ENCODE measurements around the gene BACE2. TPM values are rescaled to one million over a fixed set of nuclear protein-coding genes. Genes with fewer than 3 reads are reported as not detected.

The BACE2 gene
- polyA plus RNA-seq, 2 of the 4 experiments (the other 2 are of a cell fraction): 15.2 to 26.0 TPM

- Histone ChIP-seq H3K9me3 (no peaks in the 10 kb centered on the region), H3K4me2 (no peak overlapping the region), H3K4me1 (no peaks in the 10 kb centered on the region), H3K4me3 (no peak overlapping the region), H3K27ac (no peak overlapping the region)
- FAIRE-seq: no peak
- CTCF ChIA-PET: no interaction called here
- POLR2A ChIA-PET: no interaction called here
- no peak for DNase-seq (ENCODE audit: low read depth in 1 of 2, low spot score in 1 of 2)
- no peak for ATAC-seq
- WGBS (ENCODE audit: missing lambda C conversion rate): 52% methylated on average over 5 of the region's 5 CpGs
- TF ChIP-seq RNF2 (IDR thresholded peaks at IDR 0.05; ENCODE audit: borderline replicate concordance, low read depth) (no peak), FOSL2 (IDR thresholded peaks at IDR 0.05) (no peak), FOSL2 (CRISPR knock-in tag; IDR thresholded peaks at IDR 0.05) (no peak), POLR2A (IDR thresholded peaks at IDR 0.05; ENCODE audit: low read length) (no peak)
- TF ChIP-seq, protein P1, sequence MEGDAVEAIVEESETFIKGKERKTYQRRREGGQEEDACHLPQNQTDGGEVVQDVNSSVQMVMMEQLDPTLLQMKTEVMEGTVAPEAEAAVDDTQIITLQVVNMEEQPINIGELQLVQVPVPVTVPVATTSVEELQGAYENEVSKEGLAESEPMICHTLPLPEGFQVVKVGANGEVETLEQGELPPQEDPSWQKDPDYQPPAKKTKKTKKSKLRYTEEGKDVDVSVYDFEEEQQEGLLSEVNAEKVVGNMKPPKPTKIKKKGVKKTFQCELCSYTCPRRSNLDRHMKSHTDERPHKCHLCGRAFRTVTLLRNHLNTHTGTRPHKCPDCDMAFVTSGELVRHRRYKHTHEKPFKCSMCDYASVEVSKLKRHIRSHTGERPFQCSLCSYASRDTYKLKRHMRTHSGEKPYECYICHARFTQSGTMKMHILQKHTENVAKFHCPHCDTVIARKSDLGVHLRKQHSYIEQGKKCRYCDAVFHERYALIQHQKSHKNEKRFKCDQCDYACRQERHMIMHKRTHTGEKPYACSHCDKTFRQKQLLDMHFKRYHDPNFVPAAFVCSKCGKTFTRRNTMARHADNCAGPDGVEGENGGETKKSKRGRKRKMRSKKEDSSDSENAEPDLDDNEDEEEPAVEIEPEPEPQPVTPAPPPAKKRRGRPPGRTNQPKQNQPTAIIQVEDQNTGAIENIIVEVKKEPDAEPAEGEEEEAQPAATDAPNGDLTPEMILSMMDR (IDR thresholded peaks at IDR 0.05): no peak
Measured at GRCh38 chr21:41139275-41139674, 28.7 kb upstream of the BACE2 start.

- Histone ChIP-seq H3K27ac (no peak overlapping the region), H3K4me1 (no peaks in the 10 kb centered on the region), H3K9me3 (no peaks in the 10 kb centered on the region), H3K4me3 (no peak overlapping the region), H3K4me2 (no peak overlapping the region)
- 66% methylated on average over 10 of the region's 12 CpGs for WGBS (ENCODE audit: missing lambda C conversion rate)
- CTCF ChIA-PET: no interaction called here
- TF ChIP-seq, protein P1 (IDR thresholded peaks at IDR 0.05): no peak
- TF ChIP-seq EHF (CRISPR knock-in tag; IDR thresholded peaks at IDR 0.05) (no peak), TP53 (CRISPR knock-in tag; IDR thresholded peaks at IDR 0.05) (no peak), HOXA7 (CRISPR knock-in tag; IDR thresholded peaks at IDR 0.05) (no peak), HOXB13 (CRISPR knock-in tag; IDR thresholded peaks at IDR 0.05; ENCODE audit: low read depth) (no peak), RARB (CRISPR knock-in tag; IDR thresholded peaks at IDR 0.05) (no peak), SREBF2 (IDR thresholded peaks at IDR 0.05) (no peak), RCOR1 (IDR thresholded peaks at IDR 0.05; ENCODE audit: low read depth, low read length) (no peak), KDM5A (IDR thresholded peaks at IDR 0.05) (no peak), NPAS2 (CRISPR knock-in tag; IDR thresholded peaks at IDR 0.05; ENCODE audit: borderline replicate concordance) (no peak), ESRRA (IDR thresholded peaks at IDR 0.05; ENCODE audit: borderline replicate concordance, low read length) (no peak), EP300 (IDR thresholded peaks at IDR 0.05) (no peak), BHLHE40 (IDR thresholded peaks at IDR 0.05; ENCODE audit: low read depth, low read length) (no peak), HEYL (CRISPR knock-in tag; IDR thresholded peaks at IDR 0.05) (no peak), HDAC2 (IDR thresholded peaks at IDR 0.05) (no peak), FOSL2 (IDR thresholded peaks at IDR 0.05) (no peak), FOSL2 (CRISPR knock-in tag; IDR thresholded peaks at IDR 0.05) (no peak)
- TF ChIP-seq, protein P2, sequence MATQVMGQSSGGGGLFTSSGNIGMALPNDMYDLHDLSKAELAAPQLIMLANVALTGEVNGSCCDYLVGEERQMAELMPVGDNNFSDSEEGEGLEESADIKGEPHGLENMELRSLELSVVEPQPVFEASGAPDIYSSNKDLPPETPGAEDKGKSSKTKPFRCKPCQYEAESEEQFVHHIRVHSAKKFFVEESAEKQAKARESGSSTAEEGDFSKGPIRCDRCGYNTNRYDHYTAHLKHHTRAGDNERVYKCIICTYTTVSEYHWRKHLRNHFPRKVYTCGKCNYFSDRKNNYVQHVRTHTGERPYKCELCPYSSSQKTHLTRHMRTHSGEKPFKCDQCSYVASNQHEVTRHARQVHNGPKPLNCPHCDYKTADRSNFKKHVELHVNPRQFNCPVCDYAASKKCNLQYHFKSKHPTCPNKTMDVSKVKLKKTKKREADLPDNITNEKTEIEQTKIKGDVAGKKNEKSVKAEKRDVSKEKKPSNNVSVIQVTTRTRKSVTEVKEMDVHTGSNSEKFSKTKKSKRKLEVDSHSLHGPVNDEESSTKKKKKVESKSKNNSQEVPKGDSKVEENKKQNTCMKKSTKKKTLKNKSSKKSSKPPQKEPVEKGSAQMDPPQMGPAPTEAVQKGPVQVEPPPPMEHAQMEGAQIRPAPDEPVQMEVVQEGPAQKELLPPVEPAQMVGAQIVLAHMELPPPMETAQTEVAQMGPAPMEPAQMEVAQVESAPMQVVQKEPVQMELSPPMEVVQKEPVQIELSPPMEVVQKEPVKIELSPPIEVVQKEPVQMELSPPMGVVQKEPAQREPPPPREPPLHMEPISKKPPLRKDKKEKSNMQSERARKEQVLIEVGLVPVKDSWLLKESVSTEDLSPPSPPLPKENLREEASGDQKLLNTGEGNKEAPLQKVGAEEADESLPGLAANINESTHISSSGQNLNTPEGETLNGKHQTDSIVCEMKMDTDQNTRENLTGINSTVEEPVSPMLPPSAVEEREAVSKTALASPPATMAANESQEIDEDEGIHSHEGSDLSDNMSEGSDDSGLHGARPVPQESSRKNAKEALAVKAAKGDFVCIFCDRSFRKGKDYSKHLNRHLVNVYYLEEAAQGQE (IDR thresholded peaks at IDR 0.05): no peak
- ATAC-seq (no peak), FAIRE-seq (no peak), DNase-seq (ENCODE audit: low read depth in 1 of 2, low spot score in 1 of 2) (no peak)
- POLR2A ChIA-PET: no interaction called here
Measured at GRCh38 chr21:41139951-41140350, 28.0 kb upstream of the BACE2 start.
